GM12878 (cell line): ENCODE results near the gene ANKRD30A. TPM values are rescaled to one million over a fixed set of nuclear protein-coding genes. Genes with fewer than 3 reads are reported as not detected.
"Not testable (repeated sequence)": the region's sequence is repeated elsewhere in the genome, so short reads cannot be mapped to it uniquely, and the experiment has no call there.

Experiments used
- ATAC-seq: fragments of 200-7000 bp; cut with Tn5 transposase; 3 replicates; pipeline ENCODE4 v1.9.1; 2020; ENCODE audit warnings: mild to moderate bottlenecking, moderate library complexity
- Bru-seq: library from RNA; stranded (reverse); fragments of 400-500 nt; gene quantifications from one replicate; lab custom pipeline; 2021; lab: Mats Ljungman, UMichigan
- BruChase-seq, 2 experiments: library from RNA; stranded (reverse); fragments of 400-500 nt; gene quantifications; one replicate each; lab custom pipeline; 2021; lab: Mats Ljungman, UMichigan
- BruUV-seq: library from RNA; stranded (reverse); fragments of 400-500 nt; replicated peaks from 2 replicates; lab custom pipeline; 2021; lab: Mats Ljungman, UMichigan
- CTCF ChIA-PET: fragments of 300-600 bp; sonication (Branson Sonifier 250); formaldehyde crosslinking; extraction: SDS; loops from one replicate; lab custom pipeline; 2021; ENCODE audit warnings: inconsistent platforms; lab: Yijun Ruan, JAX
- POLR2A ChIA-PET: fragments of 350-600 bp; formaldehyde crosslinking; extraction: SDS; loops from one replicate; lab custom pipeline; 2021; ENCODE audit warnings: inconsistent platforms; lab: Charles Lee
- RAD21 ChIA-PET: fragments of 300-600 bp; sonication (Branson Sonifier 250); formaldehyde crosslinking; loops from one replicate; lab custom pipeline; 2023; ENCODE audit warnings: antibody characterized with exemption; ENCODE audit not compliant: unreplicated experiment; lab: Charles Lee
- SMC1A ChIA-PET: fragments of 300-600 bp; sonication (Branson Sonifier 250); formaldehyde crosslinking; loops from one replicate; lab custom pipeline; 2023; ENCODE audit not compliant: unreplicated experiment, uncharacterized antibody; lab: Charles Lee
- DNase-seq: peaks from one replicate; pipeline ENCODE4 v3.0.0-alpha.2; 2011; ENCODE audit warnings: low read depth, low spot score
- FAIRE-seq: peaks from 3 replicates; lab custom pipeline; 2011; peaks lifted over from hg19 to GRCh38; lab: Jason Lieb, UNC
- H2AFZ ChIP-seq: 2 replicates; pipeline ENCODE4 v1.6.0; 2011; ENCODE audit warnings: low read depth, low read length, control low read depth; ENCODE audit not compliant: control insufficient read depth
- H3K27ac ChIP-seq: 2 replicates; pipeline ENCODE4 v1.5.1; 2011; ENCODE audit warnings: control low read depth; ENCODE audit not compliant: control insufficient read depth, insufficient read depth
- H3K27me3 ChIP-seq, 2 experiments: replicated peaks in 1 of 2; 2 replicates each; pipeline versions ENCODE4 v1.6.0 to v1.6.1; 2011; ENCODE audit warnings: low read length in 1 of 2; ENCODE audit not compliant: control insufficient read depth in 2 of 2, insufficient read depth in 2 of 2
- H3K36me3 ChIP-seq, 2 experiments: 2 replicates each; pipeline ENCODE4 v1.5.1; 2011; ENCODE audit warnings: low read length in 1 of 2; ENCODE audit not compliant: control insufficient read depth in 2 of 2, insufficient read depth in 2 of 2
- H3K4me1 ChIP-seq: 2 replicates; pipeline ENCODE4 v1.6.1; 2011; ENCODE audit warnings: mild to moderate bottlenecking, low read length, moderate library complexity, mixed read lengths; ENCODE audit not compliant: control insufficient read depth, insufficient read depth
- H3K4me2 ChIP-seq: 2 replicates; pipeline ENCODE4 v1.6.0; 2011; ENCODE audit warnings: control low read depth; ENCODE audit not compliant: control insufficient read depth, insufficient read depth
- H3K4me3 ChIP-seq: fragments of 200-600 bp; sonication (generic); 2 replicates; pipeline ENCODE4 v1.5.1; 2016
- H3K79me2 ChIP-seq: 2 replicates; pipeline ENCODE4 v1.6.0; 2011; ENCODE audit warnings: low read length; ENCODE audit not compliant: control insufficient read depth, insufficient read depth
- H3K9ac ChIP-seq: 2 replicates; pipeline ENCODE4 v1.8.0; 2011; ENCODE audit warnings: low read length, control low read depth, mixed read lengths; ENCODE audit not compliant: control insufficient read depth, insufficient read depth
- H3K9me3 ChIP-seq: replicated peaks from 3 replicates; pipeline ENCODE4 v1.5.1; 2011; ENCODE audit warnings: mild to moderate bottlenecking, low read length; ENCODE audit not compliant: control insufficient read depth, insufficient read depth
- H4K20me1 ChIP-seq: 2 replicates; pipeline ENCODE4 v1.6.0; 2011; ENCODE audit not compliant: control insufficient read depth, insufficient read depth
- CREM ChIP-seq: IDR thresholded peaks from 2 replicates; pipeline ENCODE4 v1.6.1; 2014; ENCODE audit warnings: antibody characterized with exemption, low read depth
- FOXM1 ChIP-seq: IDR thresholded peaks from 2 replicates; pipeline ENCODE4 v1.6.1; 2012; ENCODE audit warnings: low read depth, mild to moderate bottlenecking, inconsistent platforms, low read length, moderate library complexity
- MTA3 ChIP-seq: IDR thresholded peaks from 2 replicates; pipeline ENCODE4 v1.6.1; 2012; ENCODE audit warnings: low read length, inconsistent platforms, borderline replicate concordance
- ZNF274 ChIP-seq: IDR thresholded peaks from one replicate; pipeline ENCODE4 v1.8.0; 2011; ENCODE audit not compliant: insufficient read length, insufficient read depth
- WGBS: methylation state at CpG from one replicate; pipeline ENCODE4 v1.1.6; 2016; ENCODE audit warnings: low lambda C conversion rate; ENCODE audit not compliant: insufficient replicate concordance, insufficient coverage; ENCODE audit errors: missing lambda C conversion rate; 5-methylcytosine and 5-hydroxymethylcytosine counted together
- in situ Hi-C: fragments of 300-500 bp; cut with MboI; formaldehyde crosslinking; loops from 9 replicates; pipeline ENCODE4 v1.14.3; 2018; ENCODE audit warnings: mixed read lengths
- intact Hi-C: fragments of 100-400 bp; cut with micrococcal nuclease; formaldehyde crosslinking; loops from one replicate; pipeline ENCODE4 v1.14.2; 2022; ENCODE audit not compliant: unreplicated experiment
- long read RNA-seq, 2 experiments: library from polyadenylated mRNA; unstranded; transcript quantifications; one replicate each; pipeline ENCODE4 v2.0.0, GENCODE V29; 2019 to 2020
- polyA minus RNA-seq, 3 experiments: library from RNA; depleted of rRNA, polyadenylated mRNA; stranded (reverse); fragments of >200 nt; gene quantifications; 2 replicates each; pipeline ENCODE4 v1.2.3, GENCODE V29; 2011
- polyA plus RNA-seq, 11 experiments: library from polyadenylated mRNA; depleted of rRNA in 4 of 11; unstranded in 6 of 11; stranded (reverse) in 5 of 11; fragments of >200 nt; fragmentation: Nextera tagmentation in 4 of 11; fragmentation: Illumina TruSeq in 1 of 11; extraction: Ambion mirVana in 4 of 11; extraction: Trizol in 1 of 11; gene quantifications; 1 replicate in 1 of 11; 2 replicates in 10 of 11; pipeline versions ENCODE4 v1.2.1 to v1.2.3, GENCODE V29; 2011 to 2016; ENCODE audit warnings: inconsistent platforms in 2 of 11, missing spikeins in 2 of 11, low read depth in 1 of 11
- total RNA-seq, 4 experiments: library from RNA; depleted of rRNA in 3 of 4; stranded (reverse); fragments of >200 nt in 3 of 4; fragmentation: Illumina TruSeq in 1 of 4; extraction: Trizol in 1 of 4; gene quantifications; 2 replicates each; pipeline versions ENCODE4 v1.2.1 to v1.2.3, GENCODE V29; 2013 to 2021
- TF ChIP-seq, protein P1 (sequence below): fragments of 450-650 bp; IDR thresholded peaks from 2 replicates; pipeline ENCODE4 v1.6.1; 2018; ENCODE audit warnings: borderline replicate concordance, mild to moderate bottlenecking; ENCODE audit not compliant: partially characterized antibody

Gene ANKRD30A, protein sequence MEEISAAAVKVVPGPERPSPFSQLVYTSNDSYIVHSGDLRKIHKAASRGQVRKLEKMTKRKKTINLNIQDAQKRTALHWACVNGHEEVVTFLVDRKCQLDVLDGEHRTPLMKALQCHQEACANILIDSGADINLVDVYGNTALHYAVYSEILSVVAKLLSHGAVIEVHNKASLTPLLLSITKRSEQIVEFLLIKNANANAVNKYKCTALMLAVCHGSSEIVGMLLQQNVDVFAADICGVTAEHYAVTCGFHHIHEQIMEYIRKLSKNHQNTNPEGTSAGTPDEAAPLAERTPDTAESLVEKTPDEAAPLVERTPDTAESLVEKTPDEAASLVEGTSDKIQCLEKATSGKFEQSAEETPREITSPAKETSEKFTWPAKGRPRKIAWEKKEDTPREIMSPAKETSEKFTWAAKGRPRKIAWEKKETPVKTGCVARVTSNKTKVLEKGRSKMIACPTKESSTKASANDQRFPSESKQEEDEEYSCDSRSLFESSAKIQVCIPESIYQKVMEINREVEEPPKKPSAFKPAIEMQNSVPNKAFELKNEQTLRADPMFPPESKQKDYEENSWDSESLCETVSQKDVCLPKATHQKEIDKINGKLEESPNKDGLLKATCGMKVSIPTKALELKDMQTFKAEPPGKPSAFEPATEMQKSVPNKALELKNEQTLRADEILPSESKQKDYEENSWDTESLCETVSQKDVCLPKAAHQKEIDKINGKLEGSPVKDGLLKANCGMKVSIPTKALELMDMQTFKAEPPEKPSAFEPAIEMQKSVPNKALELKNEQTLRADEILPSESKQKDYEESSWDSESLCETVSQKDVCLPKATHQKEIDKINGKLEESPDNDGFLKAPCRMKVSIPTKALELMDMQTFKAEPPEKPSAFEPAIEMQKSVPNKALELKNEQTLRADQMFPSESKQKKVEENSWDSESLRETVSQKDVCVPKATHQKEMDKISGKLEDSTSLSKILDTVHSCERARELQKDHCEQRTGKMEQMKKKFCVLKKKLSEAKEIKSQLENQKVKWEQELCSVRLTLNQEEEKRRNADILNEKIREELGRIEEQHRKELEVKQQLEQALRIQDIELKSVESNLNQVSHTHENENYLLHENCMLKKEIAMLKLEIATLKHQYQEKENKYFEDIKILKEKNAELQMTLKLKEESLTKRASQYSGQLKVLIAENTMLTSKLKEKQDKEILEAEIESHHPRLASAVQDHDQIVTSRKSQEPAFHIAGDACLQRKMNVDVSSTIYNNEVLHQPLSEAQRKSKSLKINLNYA (N-terminal part only)
- 0.90 and 1.2 TPM in 2 replicates for total RNA-seq (2013; cell fraction: nucleolus; rRNA removed)
- 0.56 and 0.82 TPM in 2 replicates for total RNA-seq (2014; rRNA removed)
- total RNA-seq (2014; rRNA removed; fragmentation: Illumina TruSeq; extraction: Trizol), result 0.92 and 1.1 TPM in 2 replicates
- 0.58 and 0.72 TPM in 2 replicates for total RNA-seq (2021)
- polyA plus RNA-seq (2011; ENCODE audit: low read depth), result not detected
- 0.76 and 1.7 TPM in 2 replicates for polyA plus RNA-seq (2011; rRNA removed)
- 0.08 and 0.12 TPM in 2 replicates for polyA plus RNA-seq (2011; cell fraction: cytosol; rRNA removed)
- polyA plus RNA-seq (2011; cell fraction: nucleus; rRNA removed), result 1.5 and 1.8 TPM in 2 replicates
- not detected in 2 replicates for polyA plus RNA-seq (2012)
- 0.22 and 0.41 TPM in 2 replicates for polyA plus RNA-seq (2014; fragmentation: Illumina TruSeq; extraction: Trizol)
- polyA plus RNA-seq (2014; fragmentation: Nextera tagmentation; extraction: Ambion mirVana), result under 1 TPM; 0.35 to 0.89 TPM
- 0.05 and 0.22 TPM in 2 replicates for polyA plus RNA-seq (2014; rRNA removed)
- 1 to 10 TPM; 1.6 to 3.4 TPM for polyA plus RNA-seq (2016; fragmentation: Nextera tagmentation; extraction: Ambion mirVana)
- polyA minus RNA-seq (2011; rRNA and poly(A)+ RNA removed), result 0.82 and 1.6 TPM in 2 replicates
- polyA minus RNA-seq (2011; cell fraction: cytosol; rRNA and poly(A)+ RNA removed), result 0.52 and 0.53 TPM in 2 replicates
- 4.5 and 4.6 TPM in 2 replicates for polyA minus RNA-seq (2011; cell fraction: nucleus; rRNA and poly(A)+ RNA removed)
- percentile 16 among the genes with signal in this experiment for Bru-seq, nascent RNA
- percentile 21 among the genes with signal in this experiment for BruChase-seq, experiment 1, labeled RNA remaining after a 6-hour chase
- percentile 36 among the genes with signal in this experiment for BruChase-seq, experiment 2, labeled RNA remaining after a 2-hour chase
- long read RNA-seq, experiment 1, partial matches to known transcripts, result 6 of 15 reads
- long read RNA-seq, experiment 1, other reads (novel, unspliced or antisense), result 9 of 15 reads
- long read RNA-seq, experiment 2, partial matches to known transcripts, result 76 of 156 reads
- long read RNA-seq, experiment 2, other reads (novel, unspliced or antisense), result 80 of 156 reads

- TF ChIP-seq ZNF274, result no peak
- TF ChIP-seq MTA3, result no peak
- no peak for TF ChIP-seq CREM
- TF ChIP-seq FOXM1, result no peak
- TF ChIP-seq, protein P1, sequence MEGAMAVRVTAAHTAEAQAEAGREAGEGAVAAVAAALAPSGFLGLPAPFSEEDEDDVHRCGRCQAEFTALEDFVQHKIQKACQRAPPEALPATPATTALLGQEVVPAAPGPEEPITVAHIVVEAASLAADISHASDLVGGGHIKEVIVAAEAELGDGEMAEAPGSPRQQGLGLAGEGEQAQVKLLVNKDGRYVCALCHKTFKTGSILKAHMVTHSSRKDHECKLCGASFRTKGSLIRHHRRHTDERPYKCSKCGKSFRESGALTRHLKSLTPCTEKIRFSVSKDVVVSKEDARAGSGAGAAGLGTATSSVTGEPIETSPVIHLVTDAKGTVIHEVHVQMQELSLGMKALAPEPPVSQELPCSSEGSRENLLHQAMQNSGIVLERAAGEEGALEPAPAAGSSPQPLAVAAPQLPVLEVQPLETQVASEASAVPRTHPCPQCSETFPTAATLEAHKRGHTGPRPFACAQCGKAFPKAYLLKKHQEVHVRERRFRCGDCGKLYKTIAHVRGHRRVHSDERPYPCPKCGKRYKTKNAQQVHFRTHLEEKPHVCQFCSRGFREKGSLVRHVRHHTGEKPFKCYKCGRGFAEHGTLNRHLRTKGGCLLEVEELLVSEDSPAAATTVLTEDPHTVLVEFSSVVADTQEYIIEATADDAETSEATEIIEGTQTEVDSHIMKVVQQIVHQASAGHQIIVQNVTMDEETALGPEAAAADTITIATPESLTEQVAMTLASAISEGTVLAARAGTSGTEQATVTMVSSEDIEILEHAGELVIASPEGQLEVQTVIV, result no peak
- Histone ChIP-seq H3K79me2 (no peaks in the 10 kb centered on the region), H4K20me1 (no peaks in the 10 kb centered on the region), H3K4me1 (no peaks in the 10 kb centered on the region), H3K4me3 (no peak within 1 kb of the TSS), H3K9ac (no peak within 1 kb of the TSS), H3K9me3 (no peaks in the 10 kb centered on the region; the same call in 2 of the 3 replicates), H2AFZ (no peak within 1 kb of the TSS), H3K27ac (no peak within 1 kb of the TSS), H3K27me3 (no peaks in the 10 kb centered on the region), H3K4me2 (no peak within 1 kb of the TSS), H3K36me3 (no peaks in the 10 kb centered on the region)
- CTCF ChIA-PET, result no interaction called here
- ATAC-seq (no peak), DNase-seq (no peak), FAIRE-seq (no peak)
- RAD21 ChIA-PET, result no interaction called here
- in situ Hi-C loops (no loop called here), intact Hi-C loops (no loop called here)
- POLR2A ChIA-PET, result no interaction called here
- SMC1A ChIA-PET, result no interaction called here
- 88% methylated on average over 32 of the region's 39 CpGs for WGBS
- no TSS peak for BruUV-seq
Measured at GRCh38 chr10:37125191-37125732, at the start of gene ANKRD30A. Gene ANKRD30A (plus strand): TSS chr10:37125598. CDS start chr10:37125788, 190 bp downstream.

GRCh38 chr10:37076083-37076482 lies 49.3 kb upstream of the ANKRD30A start:
- intact Hi-C loops, H3K9ac ChIP-seq, in situ Hi-C loops, H3K4me3 ChIP-seq, H4K20me1 ChIP-seq, ATAC-seq, H3K27ac ChIP-seq, H2AFZ ChIP-seq, POLR2A ChIA-PET, DNase-seq, H3K9me3 ChIP-seq, H3K36me3 ChIP-seq, RAD21 ChIA-PET, FAIRE-seq, H3K4me2 ChIP-seq, SMC1A ChIA-PET, H3K79me2 ChIP-seq, H3K27me3 ChIP-seq, CTCF ChIA-PET, H3K4me1 ChIP-seq, BruUV-seq: not testable (repeated sequence)
- 19% methylated on average over 9 of the region's 10 CpGs for WGBS
